Osteocyte (in vitro differentiated cells): ENCODE data around the gene NRXN3. TPM values are rescaled to one million over a fixed set of nuclear protein-coding genes. Genes with fewer than 3 reads are reported as not detected.
A peak's percentile ranks its signal among the peaks of the same experiment; 100 is the strongest.

Experiments used
- DNase-seq: peaks from one replicate; pipeline ENCODE4 v3.0.0; 2021; ENCODE audit warnings: mixed read lengths; ENCODE audit not compliant: unreplicated experiment; ENCODE audit errors: extremely low spot score
- H3K27ac Mint-ChIP-seq: one replicate; pipeline ENCODE4 v1.8.0; 2021; ENCODE audit warnings: mild to moderate bottlenecking, mixed read lengths; ENCODE audit not compliant: unreplicated experiment
- H3K27me3 Mint-ChIP-seq: one replicate; pipeline ENCODE4 v1.8.0; 2021; ENCODE audit warnings: mixed read lengths; ENCODE audit not compliant: unreplicated experiment
- H3K36me3 Mint-ChIP-seq: one replicate; pipeline ENCODE4 v1.8.0; 2021; ENCODE audit warnings: mixed read lengths; ENCODE audit not compliant: unreplicated experiment
- H3K4me1 Mint-ChIP-seq: one replicate; pipeline ENCODE4 v1.8.0; 2021; ENCODE audit warnings: mixed read lengths; ENCODE audit not compliant: unreplicated experiment
- H3K4me3 Mint-ChIP-seq: one replicate; pipeline ENCODE4 v1.8.0; 2021; ENCODE audit warnings: mild to moderate bottlenecking, moderate library complexity, mixed read lengths; ENCODE audit not compliant: unreplicated experiment
- H3K9me3 Mint-ChIP-seq: one replicate; pipeline ENCODE4 v1.8.0; 2021; ENCODE audit warnings: mixed read lengths; ENCODE audit not compliant: unreplicated experiment
- CTCF ChIP-seq: fragments of 200-600 bp; sonication (generic); IDR thresholded peaks from 2 replicates; pipeline ENCODE4 v1.5.0; 2021; ENCODE audit warnings: antibody characterized with exemption, mild to moderate bottlenecking, moderate library complexity
- total RNA-seq: library from RNA; stranded (reverse); gene quantifications from 2 replicates; pipeline ENCODE4 v1.2.1, GENCODE V29; 2021

Gene NRXN3
- total RNA-seq, 1 donor from 2014 or later: 26.5 TPM

GRCh38 chr14:79805636-79806035, 1635.5 kb downstream of the NRXN3 start:
- TF ChIP-seq CTCF: no peak
- DNase-seq: no peak

GRCh38 chr14:79809849-79810612, 1639.9 kb downstream of the NRXN3 start:
- no peak overlapping the region for H3K27ac Mint-ChIP-seq
- no peaks in the 10 kb centered on the region for H3K9me3 Mint-ChIP-seq
- peak; percentile 35 for TF ChIP-seq CTCF

More at GRCh38 chr14:79805636-79806035, 1635.5 kb downstream of the NRXN3 start:
- H3K36me3 Mint-ChIP-seq: no peaks in the 10 kb centered on the region
- no peak overlapping the region for H3K27ac Mint-ChIP-seq
- H3K4me3 Mint-ChIP-seq: no peak overlapping the region
- peaks cover 1% of the 10 kb centered on the region for H3K4me1 Mint-ChIP-seq
- no peaks in the 10 kb centered on the region for H3K9me3 Mint-ChIP-seq
- no peaks in the 10 kb centered on the region for H3K27me3 Mint-ChIP-seq

GRCh38 chr14:79820866-79821535, 1650.8 kb downstream of the NRXN3 start:
- H3K9me3 Mint-ChIP-seq: no peaks in the 10 kb centered on the region
- no peak for DNase-seq
- H3K4me1 Mint-ChIP-seq: no peaks in the 10 kb centered on the region
- no peak for TF ChIP-seq CTCF
- no peaks in the 10 kb centered on the region for H3K27me3 Mint-ChIP-seq
- H3K4me3 Mint-ChIP-seq: no peak overlapping the region
- H3K36me3 Mint-ChIP-seq: peaks cover 2% of the 10 kb centered on the region
- no peak overlapping the region for H3K27ac Mint-ChIP-seq

More at GRCh38 chr14:79809849-79810612, 1639.9 kb downstream of the NRXN3 start:
- Mint-ChIP-seq H3K27me3 (no peaks in the 10 kb centered on the region), H3K4me1 (peaks cover 1% of the 10 kb centered on the region), H3K4me3 (no peak overlapping the region), H3K36me3 (peaks cover 2% of the 10 kb centered on the region)
- no peak for DNase-seq

GRCh38 chr14:79822034-79822433, 1651.9 kb downstream of the NRXN3 start:
- H3K36me3 Mint-ChIP-seq: peaks cover 2% of the 10 kb centered on the region
- DNase-seq: no peak
- no peaks in the 10 kb centered on the region for H3K27me3 Mint-ChIP-seq
- H3K4me3 Mint-ChIP-seq: no peak overlapping the region
- H3K9me3 Mint-ChIP-seq: no peaks in the 10 kb centered on the region
- H3K27ac Mint-ChIP-seq: no peak overlapping the region
- H3K4me1 Mint-ChIP-seq: no peaks in the 10 kb centered on the region
- no peak for TF ChIP-seq CTCF

GRCh38 chr14:79825046-79825521, 1654.9 kb downstream of the NRXN3 start:
- TF ChIP-seq CTCF: no peak
- Mint-ChIP-seq H3K9me3 (no peaks in the 10 kb centered on the region), H3K27ac (no peak overlapping the region), H3K27me3 (no peaks in the 10 kb centered on the region), H3K4me3 (no peak overlapping the region), H3K36me3 (no peaks in the 10 kb centered on the region), H3K4me1 (no peaks in the 10 kb centered on the region)
- no peak for DNase-seq
